ENCODE measurements around the gene MAGOHB. TPM values are rescaled to one million over a fixed set of nuclear protein-coding genes. Genes with fewer than 3 reads are reported as not detected.

Gene MAGOHB
- total and polyA plus RNA-seq, 2 of the 4 experiments (the other 2 are of a cell fraction) = 6.3 to 20.3 TPM

DNA sequence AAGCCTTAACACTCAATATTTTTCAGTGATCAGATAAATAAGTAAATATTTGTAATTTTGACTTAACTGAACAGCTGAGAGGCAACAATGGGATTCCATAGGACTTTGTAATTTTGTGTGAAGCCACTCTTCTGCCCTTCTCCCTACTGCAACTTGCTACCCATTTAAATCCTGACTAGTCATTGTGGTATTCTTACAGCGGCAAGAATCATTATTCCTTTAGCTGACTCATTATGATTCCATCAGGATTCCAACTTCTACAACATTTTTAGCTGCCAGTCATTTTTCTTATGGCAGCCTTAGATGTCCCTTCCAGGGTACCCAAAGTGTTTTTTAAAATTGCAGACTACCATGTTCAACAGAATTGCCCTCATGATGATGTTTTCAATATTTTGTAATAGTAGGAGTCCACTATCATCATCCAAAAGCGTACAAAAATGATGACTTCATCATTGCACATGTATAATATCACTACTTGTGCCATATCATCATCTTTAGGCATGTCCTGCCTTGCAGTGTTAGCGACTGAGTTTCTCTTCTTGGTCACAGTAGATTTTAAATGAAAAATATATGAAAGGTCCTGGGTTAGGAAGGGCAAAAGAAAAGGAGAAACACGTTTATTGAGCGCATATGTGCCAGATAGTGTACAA lies 5.1 kb upstream of the MAGOHB start (continued):
- no peak for TF ChIP-seq SMC3 (IDR thresholded peaks at IDR 0.05; ENCODE audit: low read depth, low read length)
- no peak for TF ChIP-seq MAZ (IDR thresholded peaks at IDR 0.05; ENCODE audit: borderline replicate concordance, low read depth, low read length)

DNA sequence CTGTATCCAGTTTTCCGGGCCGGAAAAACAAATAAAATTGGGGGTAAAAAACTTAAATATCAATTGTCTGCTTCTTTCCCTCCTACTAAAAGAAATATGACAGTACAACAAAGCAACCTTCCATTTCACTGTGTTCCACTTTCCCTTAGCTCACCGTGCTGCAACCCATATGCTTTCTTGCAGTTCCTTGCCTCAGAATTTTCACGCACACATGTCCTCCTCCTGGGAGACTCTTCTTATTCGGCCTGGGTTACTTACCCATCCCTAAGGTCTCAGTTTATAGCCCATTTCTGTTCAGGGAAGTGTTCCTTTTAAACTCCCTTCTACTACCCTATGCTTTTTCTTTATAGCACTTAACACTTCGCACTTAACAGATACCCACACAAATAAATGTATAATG lies 4.5 kb upstream of the MAGOHB start:
- H3K4me3 ChIP-seq (ENCODE audit: insufficient read depth, low read depth, low read length) = no peak overlapping the region
- H3K79me1 ChIP-seq (ENCODE audit: low read depth in 1 of 2, low read length in 2 of 2) = peaks cover 0 to 8% of the 10 kb centered on the region in 2 experiments; a peak in 1 of 4 replicates
- peak overlapping the region; percentile 90 for H2BK5ac ChIP-seq (ENCODE audit: low read depth, low read length, poor library complexity, severe bottlenecking)
- dilution Hi-C loops (cut with HindIII; ENCODE audit: low sequenced_read_pairs, unreplicated experiment) = no loop called here
- peak overlapping the region; percentile 67; the same call in 2 of the 3 replicates for H2BK15ac ChIP-seq (ENCODE audit: low read depth, low read length)
- intact Hi-C loops (cut with micrococcal nuclease) = loop anchor here (10.0 kb wide), 1 partner anchor 577 kb away; no protein-coding TSS in a partner anchor
- H3K36me3 ChIP-seq (ENCODE audit: control insufficient read depth, insufficient read depth, low read length) = no peaks in the 10 kb centered on the region
- H2AK5ac ChIP-seq (ENCODE audit: low read depth, low read length) = peak overlapping the region; percentile 91; the same call in 1 of the 2 replicates
- peak overlapping the region; percentile 64; the same call in 1 of the 2 replicates for H3K27ac ChIP-seq (ENCODE audit: insufficient read depth, low read length)
- ATAC-seq (ENCODE audit: low read depth) (no peak), DNase-seq (peak; percentile 10)
- peak overlapping the region; percentile 84 for H2BK20ac ChIP-seq (ENCODE audit: low read depth, low read length)
- in situ Hi-C loops (cut with MboI; ENCODE audit: low sequenced_read_pairs) = no loop called here
- H3K9me1 ChIP-seq (ENCODE audit: insufficient read depth, low read length) = peaks cover 4% of the 10 kb centered on the region; the same call in 1 of the 2 replicates
- H3K18ac ChIP-seq (ENCODE audit: low read depth, low read length) = peak overlapping the region; percentile 98
- no peak overlapping the region for H2AFZ ChIP-seq (replicated peaks; ENCODE audit: low read length, poor library complexity)
- ChIA-PET POLR2A (ENCODE audit: unreplicated experiment) (no interaction called here), CTCF (no interaction called here)
- BruUV-seq (replicated peaks) = no TSS peak
- no peak overlapping the region for H2AK9ac ChIP-seq (replicated peaks; ENCODE audit: low read depth, low read length, poor library complexity)
- H3K9me3 ChIP-seq (ENCODE audit: control insufficient read depth, insufficient read depth, low read length) = no peaks in the 10 kb centered on the region
- H3K9ac ChIP-seq (ENCODE audit: low read depth, low read length) = no peak overlapping the region
- H4K20me1 ChIP-seq (ENCODE audit: insufficient read depth, low read length) = no peaks in the 10 kb centered on the region
- peak overlapping the region; percentile 79 for H4K91ac ChIP-seq (ENCODE audit: insufficient read depth, low read depth, low read length)
- peak overlapping the region; percentile 94; the same call in 1 of the 2 replicates for H4K5ac ChIP-seq (ENCODE audit: low read depth, low read length)
- peak overlapping the region; percentile 88 to 97 for H4K8ac ChIP-seq (ENCODE audit: low read depth in 2 of 2, low read length in 2 of 2)
- H3K4me1 ChIP-seq (ENCODE audit: control insufficient read depth, insufficient read depth, low read length) = peaks cover 2% of the 10 kb centered on the region; the same call in 1 of the 2 replicates
- no peaks in the 10 kb centered on the region for H3K27me3 ChIP-seq (ENCODE audit: control insufficient read depth, insufficient read depth, low read length)
- no peak overlapping the region for H3K56ac ChIP-seq (ENCODE audit: extremely low read depth, insufficient read depth, low read length)
- peak overlapping the region; percentile 85 for H3K23ac ChIP-seq (ENCODE audit: low read depth, low read length)
- H3K4ac ChIP-seq (ENCODE audit: low read depth, low read length) = peak overlapping the region; percentile 69
- peak overlapping the region; percentile 86 for H2BK120ac ChIP-seq (ENCODE audit: low read depth, low read length)
- H3K14ac ChIP-seq (replicated peaks; ENCODE audit: low read depth, low read length) = peak overlapping the region; percentile 64
- no peak overlapping the region; the same call in 1 of the 2 replicates for H3K4me2 ChIP-seq (ENCODE audit: low read depth, low read length)
- WGBS, 2 experiments (ENCODE audit: extremely low coverage in 2 of 2, insufficient read length in 1 of 2) = no CpG with 5 or more reads among the region's 6 CpGs
- TF ChIP-seq NFE2L2 (IDR thresholded peaks at IDR 0.05; ENCODE audit: low read depth, low read length) = no peak
- TF ChIP-seq RCOR1 (IDR thresholded peaks at IDR 0.05; ENCODE audit: insufficient replicate concordance, low read length) = no peak
- no peak for TF ChIP-seq POLR2A (IDR thresholded peaks at IDR 0.05; ENCODE audit: low read depth, low read length)
- no peak for TF ChIP-seq SMC3 (IDR thresholded peaks at IDR 0.05; ENCODE audit: low read depth, low read length)
- no peak for TF ChIP-seq MXI1 (IDR thresholded peaks at IDR 0.05; ENCODE audit: borderline replicate concordance, low read depth, low read length)
- no peak for TF ChIP-seq RAD21 (IDR thresholded peaks at IDR 0.05; ENCODE audit: low read length)
- no peak for TF ChIP-seq CHD1 (IDR thresholded peaks at IDR 0.05; ENCODE audit: low read depth, low read length)
- no peak for TF ChIP-seq ELK1 (IDR thresholded peaks at IDR 0.05; ENCODE audit: borderline replicate concordance, low read depth, low read length)
- TF ChIP-seq USF2 (IDR thresholded peaks at IDR 0.05; ENCODE audit: low read depth, low read length) = no peak
- TF ChIP-seq, protein P1, sequence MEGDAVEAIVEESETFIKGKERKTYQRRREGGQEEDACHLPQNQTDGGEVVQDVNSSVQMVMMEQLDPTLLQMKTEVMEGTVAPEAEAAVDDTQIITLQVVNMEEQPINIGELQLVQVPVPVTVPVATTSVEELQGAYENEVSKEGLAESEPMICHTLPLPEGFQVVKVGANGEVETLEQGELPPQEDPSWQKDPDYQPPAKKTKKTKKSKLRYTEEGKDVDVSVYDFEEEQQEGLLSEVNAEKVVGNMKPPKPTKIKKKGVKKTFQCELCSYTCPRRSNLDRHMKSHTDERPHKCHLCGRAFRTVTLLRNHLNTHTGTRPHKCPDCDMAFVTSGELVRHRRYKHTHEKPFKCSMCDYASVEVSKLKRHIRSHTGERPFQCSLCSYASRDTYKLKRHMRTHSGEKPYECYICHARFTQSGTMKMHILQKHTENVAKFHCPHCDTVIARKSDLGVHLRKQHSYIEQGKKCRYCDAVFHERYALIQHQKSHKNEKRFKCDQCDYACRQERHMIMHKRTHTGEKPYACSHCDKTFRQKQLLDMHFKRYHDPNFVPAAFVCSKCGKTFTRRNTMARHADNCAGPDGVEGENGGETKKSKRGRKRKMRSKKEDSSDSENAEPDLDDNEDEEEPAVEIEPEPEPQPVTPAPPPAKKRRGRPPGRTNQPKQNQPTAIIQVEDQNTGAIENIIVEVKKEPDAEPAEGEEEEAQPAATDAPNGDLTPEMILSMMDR (conservative IDR thresholded peaks at IDR 0.05; ENCODE audit: low read depth, low read length) = no peak
- TF ChIP-seq MAZ (IDR thresholded peaks at IDR 0.05; ENCODE audit: borderline replicate concordance, low read depth, low read length) = no peak
- no peak for TF ChIP-seq CEBPB (IDR thresholded peaks at IDR 0.05; ENCODE audit: low read depth, low read length)
